ENCODE results near the gene FGF14.

- TF ChIP-seq, protein P1, sequence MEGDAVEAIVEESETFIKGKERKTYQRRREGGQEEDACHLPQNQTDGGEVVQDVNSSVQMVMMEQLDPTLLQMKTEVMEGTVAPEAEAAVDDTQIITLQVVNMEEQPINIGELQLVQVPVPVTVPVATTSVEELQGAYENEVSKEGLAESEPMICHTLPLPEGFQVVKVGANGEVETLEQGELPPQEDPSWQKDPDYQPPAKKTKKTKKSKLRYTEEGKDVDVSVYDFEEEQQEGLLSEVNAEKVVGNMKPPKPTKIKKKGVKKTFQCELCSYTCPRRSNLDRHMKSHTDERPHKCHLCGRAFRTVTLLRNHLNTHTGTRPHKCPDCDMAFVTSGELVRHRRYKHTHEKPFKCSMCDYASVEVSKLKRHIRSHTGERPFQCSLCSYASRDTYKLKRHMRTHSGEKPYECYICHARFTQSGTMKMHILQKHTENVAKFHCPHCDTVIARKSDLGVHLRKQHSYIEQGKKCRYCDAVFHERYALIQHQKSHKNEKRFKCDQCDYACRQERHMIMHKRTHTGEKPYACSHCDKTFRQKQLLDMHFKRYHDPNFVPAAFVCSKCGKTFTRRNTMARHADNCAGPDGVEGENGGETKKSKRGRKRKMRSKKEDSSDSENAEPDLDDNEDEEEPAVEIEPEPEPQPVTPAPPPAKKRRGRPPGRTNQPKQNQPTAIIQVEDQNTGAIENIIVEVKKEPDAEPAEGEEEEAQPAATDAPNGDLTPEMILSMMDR (conservative IDR thresholded peaks at IDR 0.05): no peak
- TF ChIP-seq ZFX (IDR thresholded peaks at IDR 0.05): no peak
Observed at GRCh38 chr13:102208347-102208746, 193.5 kb downstream of the FGF14 start.

All from C4-2B (cell line).